C4-2B (cell line): ENCODE data around the gene ANKRD11.

ENCODE experiments used
- CTCF ChIP-seq: fragments of 450-650 bp; conservative IDR thresholded peaks from 2 replicates; pipeline ENCODE4 v1.5.1; 2017; ENCODE audit warnings: mild to moderate bottlenecking
- ZFX ChIP-seq: fragments of 450-650 bp; IDR thresholded peaks from 2 replicates; pipeline ENCODE4 v1.6.1; 2017

- no peak for TF ChIP-seq CTCF
- no peak for TF ChIP-seq ZFX
These were observed 112.9 kb downstream of the ANKRD11 start for GRCh38 chr16:89377453-89377848.
